ENCODE data around the gene SPTAN1.
"Not testable (repeated sequence)": the region's sequence is repeated elsewhere in the genome, so short reads cannot be mapped to it uniquely, and the experiment has no call there.

The SPTAN1 gene

DNA sequence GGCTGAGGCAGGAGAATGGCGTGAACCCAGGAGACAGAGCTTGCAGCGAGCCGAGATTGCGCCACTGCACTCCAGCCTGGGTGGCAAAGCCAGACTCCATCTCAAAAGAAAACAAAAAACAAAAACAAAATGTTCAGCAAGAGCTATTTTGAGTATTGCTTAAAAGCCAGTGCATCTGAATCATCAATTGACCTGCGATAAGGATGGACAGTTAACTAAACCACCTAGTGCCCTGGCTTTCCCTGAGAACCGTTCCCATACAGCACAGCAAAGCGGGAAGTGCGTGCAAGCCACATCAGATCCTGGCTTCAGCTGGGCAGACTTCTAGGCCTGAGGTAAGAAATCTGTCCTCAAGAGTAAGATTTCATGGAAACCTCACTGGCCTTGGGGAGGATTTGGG is 101.5 kb downstream of the SPTAN1 start:
- TF ChIP-seq, protein P1, sequence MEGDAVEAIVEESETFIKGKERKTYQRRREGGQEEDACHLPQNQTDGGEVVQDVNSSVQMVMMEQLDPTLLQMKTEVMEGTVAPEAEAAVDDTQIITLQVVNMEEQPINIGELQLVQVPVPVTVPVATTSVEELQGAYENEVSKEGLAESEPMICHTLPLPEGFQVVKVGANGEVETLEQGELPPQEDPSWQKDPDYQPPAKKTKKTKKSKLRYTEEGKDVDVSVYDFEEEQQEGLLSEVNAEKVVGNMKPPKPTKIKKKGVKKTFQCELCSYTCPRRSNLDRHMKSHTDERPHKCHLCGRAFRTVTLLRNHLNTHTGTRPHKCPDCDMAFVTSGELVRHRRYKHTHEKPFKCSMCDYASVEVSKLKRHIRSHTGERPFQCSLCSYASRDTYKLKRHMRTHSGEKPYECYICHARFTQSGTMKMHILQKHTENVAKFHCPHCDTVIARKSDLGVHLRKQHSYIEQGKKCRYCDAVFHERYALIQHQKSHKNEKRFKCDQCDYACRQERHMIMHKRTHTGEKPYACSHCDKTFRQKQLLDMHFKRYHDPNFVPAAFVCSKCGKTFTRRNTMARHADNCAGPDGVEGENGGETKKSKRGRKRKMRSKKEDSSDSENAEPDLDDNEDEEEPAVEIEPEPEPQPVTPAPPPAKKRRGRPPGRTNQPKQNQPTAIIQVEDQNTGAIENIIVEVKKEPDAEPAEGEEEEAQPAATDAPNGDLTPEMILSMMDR (IDR thresholded peaks at IDR 0.05; ENCODE audit: low read depth, low read length) = no peak
- no peak for DNase-seq (ENCODE audit: extremely low read depth, low read depth)

DNA sequence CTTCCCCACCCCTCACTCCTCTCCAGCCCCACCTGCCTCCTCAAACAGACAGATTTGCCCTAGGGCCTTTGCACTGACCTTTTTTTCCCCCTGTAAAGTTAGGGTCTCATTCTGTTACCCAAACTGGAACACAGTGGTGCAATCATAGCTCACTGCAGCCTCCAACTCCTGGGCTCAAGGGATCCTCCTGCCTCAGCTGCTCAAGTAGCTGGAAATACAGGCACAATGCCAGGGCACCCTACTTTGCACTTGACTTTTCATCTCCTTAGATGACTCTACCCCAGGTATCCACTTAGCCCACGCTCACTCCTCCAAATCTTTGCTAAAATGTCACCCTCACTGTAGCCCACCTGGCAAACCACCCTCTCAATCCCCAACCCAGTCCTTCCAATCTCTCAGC is 102.1 kb downstream of the SPTAN1 start:
- TF ChIP-seq, protein P1 (IDR thresholded peaks at IDR 0.05; ENCODE audit: low read depth, low read length) = no peak
- no peak for DNase-seq (ENCODE audit: extremely low read depth, low read depth)

DNA sequence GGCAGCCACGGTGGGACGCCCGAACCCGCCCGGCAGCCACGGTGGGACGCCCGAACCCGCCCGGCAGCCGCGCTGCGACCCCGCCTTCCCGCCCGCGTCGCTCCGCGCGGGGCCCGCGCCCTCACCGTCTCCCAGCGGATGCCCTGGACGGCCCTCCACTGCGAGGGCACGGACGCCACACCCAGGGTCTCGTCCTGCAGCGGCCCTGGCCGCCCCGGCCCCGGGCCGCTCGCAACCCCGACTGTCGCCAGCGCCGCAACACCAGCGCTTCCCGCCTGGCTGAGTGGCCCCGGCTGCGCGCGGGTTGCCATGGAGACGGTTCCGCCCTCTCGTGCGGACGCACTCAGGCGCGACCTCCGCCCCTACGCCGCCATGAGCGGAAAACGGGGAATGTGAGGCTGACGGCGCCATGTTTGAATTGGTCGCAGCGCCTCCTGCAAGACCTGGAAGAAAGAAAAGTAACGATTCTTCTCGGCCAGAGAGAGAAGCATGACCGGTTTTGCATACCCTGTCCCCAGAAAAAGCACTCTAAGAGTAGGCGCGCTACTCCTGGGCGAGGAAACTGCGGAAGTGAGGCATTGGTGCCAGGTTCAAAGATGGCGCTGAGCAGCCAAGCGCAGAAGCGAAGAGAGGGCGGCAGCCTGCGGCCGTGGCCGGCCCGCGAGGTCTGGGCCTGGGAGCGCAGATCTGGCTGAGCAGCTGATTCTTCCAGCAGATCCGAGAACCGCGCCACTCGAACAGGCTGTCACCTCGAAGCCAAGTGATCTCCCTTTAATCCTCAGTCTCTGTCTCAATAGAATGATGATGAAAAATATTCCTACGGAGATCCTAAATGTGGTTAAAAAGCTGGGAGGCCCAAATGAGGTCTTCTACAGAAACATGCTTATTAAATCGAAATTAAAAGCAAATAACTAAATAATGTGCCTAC is 104.3 kb downstream of the SPTAN1 start, which contains the start of gene DYNC2I2:
TSS of gene DYNC2I2 (minus strand) at position 432 of the 928 bp plus-strand sequence. CDS start at position 311, 121 bp downstream.
- DNase-seq (ENCODE audit: extremely low read depth, low read depth) = peak; percentile 74
- TF ChIP-seq, protein P1 (IDR thresholded peaks at IDR 0.05; ENCODE audit: low read depth, low read length) = no peak

DNA sequence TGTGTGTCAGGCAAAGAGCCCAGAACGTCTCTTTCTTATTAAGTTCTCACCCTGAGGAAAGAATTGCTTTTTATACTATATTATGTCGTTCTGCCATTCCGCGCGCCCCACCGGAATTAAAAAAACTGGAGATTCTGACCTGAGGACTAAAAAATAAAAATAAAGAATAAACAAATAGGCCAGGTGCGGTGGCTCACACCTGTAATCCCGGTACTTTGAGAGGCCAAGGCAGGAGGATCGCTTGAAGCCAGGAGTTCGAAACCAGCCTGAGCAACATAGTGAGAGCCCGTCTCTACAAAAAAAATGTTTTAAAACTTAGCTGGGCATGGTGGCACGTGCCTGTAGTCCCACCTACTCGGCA is 104.9 kb downstream of the SPTAN1 start:
- DNase-seq (ENCODE audit: extremely low read depth, low read depth) = no peak

DNA sequence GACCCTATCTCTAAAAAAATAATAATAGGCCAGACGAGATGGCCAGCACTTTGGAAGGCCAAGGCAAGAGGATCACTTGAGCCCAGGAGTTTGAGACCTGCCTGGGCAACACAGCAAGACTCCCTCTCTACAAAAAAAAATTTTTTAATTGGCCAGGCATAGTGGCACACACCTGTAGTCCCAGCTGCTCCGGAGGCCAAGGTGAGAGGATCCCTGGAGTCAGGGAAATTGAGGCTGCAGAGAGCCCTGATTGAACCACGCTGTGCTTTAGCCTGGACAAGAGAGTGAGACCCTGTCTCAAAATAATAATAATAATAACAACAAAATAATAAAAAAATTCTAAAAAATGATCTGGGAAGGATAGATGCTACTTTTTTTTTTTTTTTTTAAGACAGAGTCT is 105.4 kb downstream of the SPTAN1 start:
- TF ChIP-seq, protein P1 (IDR thresholded peaks at IDR 0.05; ENCODE audit: low read depth, low read length) = no peak
- DNase-seq (ENCODE audit: extremely low read depth, low read depth) = no peak

More for the DNA sequence above, 104.9 kb downstream of the SPTAN1 start:
- TF ChIP-seq, protein P1 (IDR thresholded peaks at IDR 0.05; ENCODE audit: low read depth, low read length) = no peak

DNA sequence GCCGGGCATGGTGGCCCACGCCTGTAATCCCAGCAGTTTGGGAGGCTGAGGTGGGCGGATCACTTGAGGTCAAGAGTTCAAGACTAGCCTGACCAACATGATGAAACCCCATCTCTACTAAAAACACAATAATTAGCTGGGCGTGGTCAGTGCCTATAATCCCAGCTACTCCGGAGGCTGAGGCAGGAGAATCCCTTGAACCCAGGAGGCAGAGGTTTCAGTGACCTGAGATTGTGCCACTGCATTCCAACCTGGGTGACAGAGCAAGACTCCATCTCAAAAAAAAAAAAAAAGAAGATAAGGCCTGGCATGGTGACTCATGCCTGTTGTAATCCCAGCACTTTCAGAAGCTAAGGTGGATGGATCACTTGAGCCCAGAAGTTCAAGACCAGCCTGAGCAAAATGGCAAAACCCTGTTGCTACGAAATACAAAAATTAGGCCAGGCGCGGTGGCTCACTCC is 114.1 kb downstream of the SPTAN1 start:
- not testable (repeated sequence) for DNase-seq (ENCODE audit: extremely low read depth, low read depth)

DNA sequence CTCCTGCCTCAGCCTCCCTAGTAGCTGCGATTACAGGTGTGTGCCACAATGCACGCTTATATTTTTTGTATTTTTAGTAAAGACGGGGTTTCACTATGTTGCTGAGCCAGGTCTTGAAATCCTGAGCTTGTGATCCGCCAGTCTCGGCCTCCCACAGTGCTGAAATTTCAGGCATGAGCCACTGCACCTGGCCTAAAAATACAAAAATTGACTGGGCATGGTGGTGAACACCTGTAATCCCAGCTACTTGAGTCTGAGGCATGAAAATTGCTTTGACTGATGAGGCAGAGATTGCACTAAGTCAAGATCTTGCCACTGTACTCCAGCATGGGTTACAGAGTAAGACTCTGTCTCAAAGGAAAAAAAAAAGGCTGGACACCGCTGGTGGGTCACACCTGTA is 117.4 kb downstream of the SPTAN1 start:
- TF ChIP-seq, protein P1 (IDR thresholded peaks at IDR 0.05; ENCODE audit: low read depth, low read length) = no peak
- DNase-seq (ENCODE audit: extremely low read depth, low read depth) = no peak

All from AG09319 (cell line).